ENCODE data around the gene ITIH4.

ITIH4 gene

GRCh38 chr3:52771702-52772101 lies 58.8 kb downstream of the ITIH4 start:
- DNase-seq = no peak
- Mint-ChIP-seq H3K4me1 (ENCODE audit: low read depth) (peaks cover 26% of the 10 kb centered on the region), H3K4me3 (peak overlapping the region; percentile 87), H3K27me3 (no peaks in the 10 kb centered on the region), H3K9me3 (no peaks in the 10 kb centered on the region), H3K27ac (peak overlapping the region; percentile 89), H3K36me3 (ENCODE audit: low read depth) (peaks cover 27% of the 10 kb centered on the region)

GRCh38 chr3:52771334-52771681 lies 59.2 kb downstream of the ITIH4 start:
- no peaks in the 10 kb centered on the region for H3K27me3 Mint-ChIP-seq
- H3K9me3 Mint-ChIP-seq = no peaks in the 10 kb centered on the region
- H3K4me1 Mint-ChIP-seq (ENCODE audit: low read depth) = peaks cover 26% of the 10 kb centered on the region
- H3K36me3 Mint-ChIP-seq (ENCODE audit: low read depth) = peaks cover 30% of the 10 kb centered on the region
- peak overlapping the region; percentile 87 for H3K4me3 Mint-ChIP-seq
- no peak for DNase-seq
- peak overlapping the region; percentile 89 for H3K27ac Mint-ChIP-seq

DNA sequence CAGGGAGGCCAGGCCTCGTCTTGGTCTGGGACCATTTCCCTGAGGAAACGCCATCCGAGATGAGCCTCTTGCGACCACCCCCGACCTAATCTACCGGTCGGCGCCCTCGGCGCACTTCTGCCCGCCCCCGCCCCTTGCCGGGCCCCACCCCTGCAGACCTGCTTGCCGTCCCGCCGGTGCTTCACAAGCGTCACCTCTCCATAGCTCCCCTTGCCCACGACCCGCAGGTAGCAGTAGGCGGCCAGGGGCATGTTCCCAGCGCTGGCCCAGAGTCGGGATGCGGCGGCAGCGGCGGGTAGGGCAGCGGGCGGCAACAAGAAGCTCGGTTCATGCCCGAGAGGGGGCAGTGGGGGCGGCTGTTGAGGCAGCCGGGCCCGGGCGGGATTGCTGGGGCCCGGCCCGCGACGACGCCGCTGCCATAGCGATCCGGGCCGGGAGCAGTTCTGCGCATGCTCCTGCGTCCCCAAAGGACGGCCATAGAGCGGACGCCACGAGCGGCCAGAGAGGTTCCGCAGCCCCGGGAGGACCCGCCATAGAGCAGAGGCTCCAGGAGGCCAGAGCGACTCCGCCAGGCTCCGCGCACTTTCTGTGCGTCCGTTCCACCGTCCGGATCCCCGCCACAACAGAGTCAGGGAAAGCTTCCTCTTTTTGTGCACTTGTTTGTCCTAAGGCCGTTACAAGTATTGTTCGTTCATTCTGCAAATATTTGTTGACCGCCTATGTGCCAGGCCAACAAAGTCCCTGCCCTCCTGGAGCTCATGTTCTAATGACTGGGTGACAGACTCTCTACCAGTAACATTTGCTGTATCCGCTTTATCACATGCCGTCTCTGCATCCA lies 59.8 kb downstream of the ITIH4 start, which contains the start of gene NEK4:
NEK4 (minus strand) TSS at position 445 of the 838 bp plus-strand sequence; CDS start at position 251, 194 bp downstream.
- Mint-ChIP-seq H3K9me3 (no peaks in the 10 kb centered on the region), H3K36me3 (ENCODE audit: low read depth) (peaks cover 35% of the 10 kb centered on the region), H3K27me3 (no peaks in the 10 kb centered on the region), H3K4me3 (peak within 1 kb of the TSS; percentile 87), H3K27ac (peak within 1 kb of the TSS; percentile 89), H3K4me1 (ENCODE audit: low read depth) (peaks cover 26% of the 10 kb centered on the region)
- peak; percentile 92 for DNase-seq

GRCh38 chr3:52769786-52770455 lies 60.6 kb downstream of the ITIH4 start:
- peak overlapping the region; percentile 79 for H3K27ac Mint-ChIP-seq
- H3K27me3 Mint-ChIP-seq = no peaks in the 10 kb centered on the region
- peaks cover 26% of the 10 kb centered on the region for H3K4me1 Mint-ChIP-seq (ENCODE audit: low read depth)
- H3K36me3 Mint-ChIP-seq (ENCODE audit: low read depth) = peaks cover 43% of the 10 kb centered on the region
- no peaks in the 10 kb centered on the region for H3K9me3 Mint-ChIP-seq
- DNase-seq = no peak
- peak overlapping the region; percentile 87 for H3K4me3 Mint-ChIP-seq

- peaks cover 85% of the 10 kb centered on the region for H3K36me3 Mint-ChIP-seq (ENCODE audit: low read depth)
- no peak for DNase-seq
- no peaks in the 10 kb centered on the region for H3K9me3 Mint-ChIP-seq
Observed at GRCh38 chr3:52763466-52763865, 67.0 kb downstream of the ITIH4 start.

More at GRCh38 chr3:52763466-52763865, 67.0 kb downstream of the ITIH4 start:
- Mint-ChIP-seq H3K4me3 (no peak overlapping the region), H3K27ac (no peak overlapping the region), H3K27me3 (no peaks in the 10 kb centered on the region), H3K4me1 (ENCODE audit: low read depth) (peaks cover 8% of the 10 kb centered on the region)
